ENCODE data around the gene FAM24A.

Gene FAM24A

GRCh38 chr10:122931088-122931906 is 20.9 kb downstream of the FAM24A start:
- peak; percentile 92 for DNase-seq

GRCh38 chr10:122939133-122939855 is 28.9 kb downstream of the FAM24A start:
- no peak for DNase-seq

GRCh38 chr10:122939856-122940543 is 29.6 kb downstream of the FAM24A start:
- DNase-seq: peak; percentile 69

GRCh38 chr10:122949296-122949695 is 38.9 kb downstream of the FAM24A start:
- DNase-seq: no peak

GRCh38 chr10:122953902-122954730 is 43.7 kb downstream of the FAM24A start, which contains the start of gene C10orf88:
TSS of gene C10orf88 (minus strand) at chr10:122954227. CDS start at chr10:122954178, 49 bp downstream.
- DNase-seq: peak; percentile 99

GRCh38 chr10:122954731-122955050 is 44.3 kb downstream of the FAM24A start:
- DNase-seq: no peak

- no peak for DNase-seq
These were observed 45.5 kb downstream of the FAM24A start for GRCh38 chr10:122955892-122956291.

GRCh38 chr10:122957474-122957873 is 47.1 kb downstream of the FAM24A start:
- no peak for DNase-seq

GRCh38 chr10:122962405-122962804 is 52.0 kb downstream of the FAM24A start:
- DNase-seq: no peak
